Measurements from ENCODE around the gene PEAK3.
"Not testable (repeated sequence)": the region's sequence is repeated elsewhere in the genome, so short reads cannot be mapped to it uniquely, and the experiment has no call there.

PEAK3 gene

DNA sequence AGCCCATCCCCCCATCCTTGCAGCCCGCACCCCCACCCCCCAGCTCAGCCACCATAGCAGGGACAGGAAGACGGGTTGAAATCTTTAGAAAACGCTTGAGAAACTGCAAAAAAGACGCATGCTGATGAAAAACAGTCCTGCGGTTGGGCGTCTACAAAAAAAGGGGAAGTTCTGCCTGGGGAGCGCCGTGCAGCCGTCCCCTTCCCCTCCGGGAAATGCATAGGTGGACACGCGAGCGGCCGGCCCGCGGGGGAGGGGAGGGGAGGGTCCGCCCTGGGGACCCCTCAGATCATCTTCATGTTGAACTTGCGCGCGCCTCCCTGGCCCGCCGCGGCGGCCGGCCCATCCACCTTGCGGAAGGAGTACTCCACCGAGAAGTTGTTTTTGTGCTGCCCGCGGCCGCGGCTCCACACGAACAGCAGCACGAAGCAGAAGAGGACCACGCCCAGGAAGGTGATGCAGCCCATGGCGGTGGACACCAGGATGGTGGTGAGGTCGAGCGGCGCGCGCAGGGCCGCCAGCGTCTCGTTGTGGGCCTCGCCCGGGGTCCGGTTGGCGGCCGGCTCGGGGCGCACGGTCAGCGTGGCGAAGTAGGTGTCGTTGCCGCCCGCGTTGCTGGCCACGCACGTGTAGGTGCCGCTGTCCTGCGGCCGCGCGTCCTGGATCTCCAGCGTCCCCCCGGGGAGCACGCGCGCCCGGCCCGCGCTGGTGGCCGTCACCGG, 7.9 kb upstream of the PEAK3 start:
- no peak for DNase-seq (ENCODE audit: low read depth, low spot score)

DNA sequence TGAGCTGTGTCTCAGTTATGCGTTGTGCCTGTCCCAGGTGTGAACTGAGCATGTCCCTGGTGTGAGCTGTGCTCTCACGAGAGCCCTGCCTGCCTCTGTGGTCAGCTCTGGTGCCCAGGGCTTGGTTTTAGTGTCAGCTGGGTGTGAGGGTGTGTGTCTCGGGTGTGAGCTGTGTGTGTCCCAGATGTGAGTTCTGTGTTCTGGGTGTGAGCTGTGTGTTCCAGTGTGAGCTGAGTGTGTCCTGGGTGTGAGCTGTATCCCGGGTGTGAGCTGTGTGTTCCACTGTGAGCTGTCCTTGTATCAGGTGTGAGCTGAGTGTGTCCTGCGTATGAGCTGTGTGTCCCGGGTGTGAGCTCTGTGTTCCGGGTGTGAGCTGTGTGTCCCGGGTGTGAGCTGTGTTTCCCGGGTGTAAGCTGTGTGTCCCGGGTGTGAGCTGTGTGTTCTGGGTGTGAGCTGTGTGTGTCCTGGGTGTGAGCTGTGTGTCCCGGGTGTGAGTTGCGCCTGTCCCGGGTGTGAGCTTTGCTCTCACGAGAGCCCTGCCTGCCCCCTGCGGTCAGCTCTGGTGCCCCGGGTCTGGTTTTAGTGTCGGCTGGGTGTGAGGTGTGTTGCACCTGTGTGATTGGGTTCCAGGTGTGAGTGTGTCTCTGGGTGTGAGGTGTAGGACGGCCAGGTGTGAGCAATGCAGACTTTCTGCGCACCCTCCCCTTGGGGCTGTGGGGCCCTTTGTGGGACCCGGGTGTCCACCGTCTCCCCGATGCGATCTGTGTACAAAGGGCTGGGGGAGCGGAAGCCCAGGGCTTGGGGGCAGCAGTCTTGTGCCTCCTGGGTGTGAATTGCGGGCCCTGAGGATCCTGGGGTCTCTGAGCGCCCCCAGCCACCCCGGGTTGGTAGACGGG, 7.1 kb upstream of the PEAK3 start:
- no peak for DNase-seq (ENCODE audit: low read depth, low spot score)

DNA sequence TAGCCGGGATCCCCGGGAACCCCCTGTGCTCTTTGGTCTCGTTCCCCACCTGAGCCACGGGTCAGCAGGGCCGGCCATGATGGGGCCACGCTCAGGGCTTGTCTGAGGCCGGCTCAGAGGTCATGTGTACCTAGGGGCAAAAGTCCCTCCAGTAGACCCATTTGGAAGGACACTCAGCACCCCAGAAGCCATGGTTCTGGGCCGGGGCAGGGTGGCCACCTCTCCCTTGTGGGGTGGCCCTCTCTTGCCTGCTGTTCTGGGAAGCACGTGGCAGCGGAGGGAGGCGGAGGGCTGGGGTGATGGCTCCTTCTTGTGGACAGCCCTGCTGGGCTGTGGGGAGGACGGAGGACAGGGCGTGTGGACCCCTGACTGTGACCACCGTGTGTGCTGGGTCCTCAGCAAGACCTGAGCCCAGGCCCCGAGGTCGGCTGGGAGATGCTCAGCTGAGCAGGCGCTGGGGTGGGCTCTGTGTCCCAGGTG, 6.4 kb upstream of the PEAK3 start:
- no peak for DNase-seq (ENCODE audit: low read depth, low spot score)

DNA sequence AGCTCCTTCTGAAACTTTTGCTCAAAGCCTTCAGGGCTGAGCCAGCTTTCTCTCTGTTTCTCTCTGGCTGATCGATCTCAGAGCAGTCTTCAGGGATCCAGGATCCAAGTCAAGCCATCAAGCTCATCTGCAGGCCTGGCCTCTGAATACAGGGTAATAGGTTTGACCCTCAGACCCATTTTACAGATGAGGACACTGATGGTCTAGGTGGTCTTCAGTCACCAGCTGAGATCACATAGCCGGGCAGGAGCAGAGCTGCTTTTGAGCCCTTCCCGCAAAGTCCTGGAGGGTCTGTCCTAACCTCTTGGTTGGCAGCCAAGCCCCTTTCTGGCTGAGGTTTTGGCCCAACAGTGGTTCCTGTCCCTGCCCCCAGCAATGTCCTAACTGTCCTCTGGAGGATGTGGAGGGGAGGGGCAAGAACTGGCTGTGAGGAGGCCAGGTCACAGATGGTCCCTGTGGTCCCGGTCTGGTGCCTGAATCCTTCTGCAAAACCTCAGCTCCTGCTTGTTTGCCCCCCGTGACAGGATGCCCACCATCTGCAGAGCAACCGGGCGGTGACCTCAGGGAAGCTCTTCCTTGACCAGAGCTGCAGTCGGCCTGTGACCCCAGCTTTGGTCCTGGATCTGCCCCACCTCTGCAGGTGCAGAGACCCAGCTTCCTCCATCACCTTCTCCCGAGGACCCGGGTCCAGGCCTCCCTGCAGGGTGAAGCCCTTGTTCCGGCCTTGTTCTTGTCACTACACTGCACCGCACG, 5.8 kb upstream of the PEAK3 start:
- DNase-seq (ENCODE audit: low read depth, low spot score), result no peak

DNA sequence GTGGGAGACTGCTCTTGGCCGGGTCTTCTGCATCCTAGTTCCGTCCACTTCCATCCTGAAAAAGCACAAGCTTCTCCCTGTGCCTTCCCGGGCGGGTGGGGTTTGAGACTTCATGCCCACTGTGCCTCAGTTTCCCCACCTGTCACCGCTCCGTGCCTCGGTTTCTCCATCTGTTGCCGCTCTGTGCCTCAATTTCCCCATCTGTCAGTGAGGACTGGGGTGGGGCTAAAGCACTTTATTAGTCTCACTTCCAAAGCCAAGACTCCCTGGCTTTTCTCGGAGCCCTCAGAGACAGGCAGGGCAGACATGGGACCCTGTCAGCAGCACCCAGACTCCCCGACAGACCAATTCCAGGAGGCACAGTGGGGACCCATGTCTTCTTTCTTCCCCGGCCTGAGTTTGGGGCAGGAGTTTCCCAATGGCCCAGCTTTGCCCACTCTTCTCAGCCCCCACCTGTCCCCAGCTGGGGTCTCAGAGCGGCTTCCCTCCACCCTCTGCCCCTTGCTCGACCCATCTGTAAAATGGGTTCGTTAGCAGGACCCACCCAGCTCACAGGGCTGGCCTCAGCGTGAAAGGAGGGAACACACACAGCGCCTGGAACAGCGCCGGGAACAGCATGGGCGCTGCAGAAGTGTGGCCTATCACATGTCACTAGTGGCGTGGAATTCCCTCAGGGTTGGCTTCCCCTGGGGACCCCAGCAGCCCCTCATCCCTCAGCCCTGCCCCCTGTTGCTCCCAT, 4.6 kb upstream of the PEAK3 start:
- DNase-seq (ENCODE audit: low read depth, low spot score), result no peak

DNA sequence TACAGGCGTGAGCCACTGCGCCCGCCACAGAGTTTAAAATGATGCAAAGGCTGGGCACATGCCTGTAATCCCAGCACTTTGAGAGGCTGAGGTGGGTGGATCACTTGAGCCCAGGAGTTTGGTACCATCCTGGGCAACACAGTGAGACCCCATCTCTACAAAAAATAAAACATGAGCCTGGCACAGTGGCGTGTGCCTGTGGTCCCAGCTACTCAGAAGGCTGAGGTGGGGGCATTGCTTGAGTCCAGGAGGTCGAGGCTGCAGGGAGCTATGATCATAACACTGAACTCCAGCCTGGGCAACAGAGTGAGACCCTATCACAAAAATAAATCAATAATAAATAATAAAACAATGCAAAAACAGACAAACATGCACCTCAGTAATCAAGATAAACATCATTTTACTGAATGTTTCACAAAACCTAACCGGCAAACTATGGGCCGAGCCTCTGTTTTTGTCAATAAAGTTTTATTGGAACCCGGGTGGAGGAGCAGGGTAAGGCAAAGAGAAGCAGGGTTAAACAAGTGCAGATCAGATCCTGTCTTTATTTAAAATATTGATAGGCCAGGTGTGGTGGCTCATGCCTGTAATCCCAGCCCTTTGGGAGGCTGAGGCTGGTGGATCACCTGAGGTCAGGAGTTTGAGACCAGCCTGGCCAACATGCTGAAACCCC, 2.0 kb upstream of the PEAK3 start:
- DNase-seq (ENCODE audit: low read depth, low spot score), result no peak

DNA sequence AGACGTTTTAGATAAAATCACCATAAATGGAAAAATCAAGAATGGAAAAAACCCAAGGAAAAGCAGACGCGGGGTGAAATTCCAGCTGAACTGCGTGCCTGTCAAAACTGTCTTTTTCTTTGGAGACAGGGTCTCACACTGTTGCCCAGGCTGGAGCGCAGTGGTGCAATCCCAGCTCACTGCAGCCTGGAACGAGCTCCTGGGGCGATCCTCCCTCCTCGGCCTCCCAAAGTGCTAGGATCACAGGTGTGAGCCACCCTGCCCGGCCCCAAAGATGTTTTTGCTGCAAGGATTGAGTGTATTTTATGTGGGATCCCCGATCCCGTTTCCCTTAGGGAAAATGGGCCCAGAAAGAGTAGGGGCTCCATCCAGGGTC, 875 bp upstream of the PEAK3 start:
- DNase-seq (ENCODE audit: low read depth, low spot score), result no peak

DNA sequence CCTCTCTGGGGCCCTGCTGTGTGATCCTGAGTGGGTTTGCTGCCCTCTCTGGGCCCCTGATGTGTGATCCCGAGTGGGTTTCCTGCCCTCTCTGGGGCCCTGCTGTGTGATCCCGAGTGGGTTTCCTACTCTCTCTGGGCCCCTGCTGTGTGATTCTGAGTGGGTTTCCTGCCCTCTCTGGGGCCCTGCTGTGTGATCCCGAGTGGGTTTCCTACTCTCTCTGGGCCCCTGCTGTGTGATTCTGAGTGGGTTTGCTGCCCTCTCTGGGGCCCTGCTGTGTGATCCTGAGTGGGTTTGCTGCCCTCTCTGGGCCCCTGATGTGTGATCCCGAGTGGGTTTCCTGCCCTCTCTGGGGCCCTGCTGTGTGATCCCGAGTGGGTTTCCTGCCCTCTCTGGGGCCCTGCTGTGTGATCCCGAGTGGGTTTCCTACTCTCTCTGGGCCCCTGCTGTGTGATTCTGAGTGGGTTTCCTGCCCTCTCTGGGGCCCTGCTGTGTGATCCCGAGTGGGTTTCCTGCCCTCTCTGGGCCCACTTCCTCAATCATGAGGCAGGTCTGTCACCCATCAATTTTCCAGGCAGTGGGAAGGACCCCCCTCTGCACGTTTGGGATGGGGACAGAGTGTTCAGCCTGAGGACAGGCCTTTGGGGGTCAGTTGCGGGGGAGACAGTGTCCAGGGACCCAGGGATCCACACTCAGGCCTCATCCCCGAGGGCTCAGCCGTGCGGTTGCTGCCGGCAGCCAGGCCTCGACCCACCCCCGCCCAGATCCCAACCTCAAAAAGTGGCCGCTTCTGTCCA, 512 bp downstream of the PEAK3 start:
- DNase-seq (ENCODE audit: low read depth, low spot score), result not testable (repeated sequence)

DNA sequence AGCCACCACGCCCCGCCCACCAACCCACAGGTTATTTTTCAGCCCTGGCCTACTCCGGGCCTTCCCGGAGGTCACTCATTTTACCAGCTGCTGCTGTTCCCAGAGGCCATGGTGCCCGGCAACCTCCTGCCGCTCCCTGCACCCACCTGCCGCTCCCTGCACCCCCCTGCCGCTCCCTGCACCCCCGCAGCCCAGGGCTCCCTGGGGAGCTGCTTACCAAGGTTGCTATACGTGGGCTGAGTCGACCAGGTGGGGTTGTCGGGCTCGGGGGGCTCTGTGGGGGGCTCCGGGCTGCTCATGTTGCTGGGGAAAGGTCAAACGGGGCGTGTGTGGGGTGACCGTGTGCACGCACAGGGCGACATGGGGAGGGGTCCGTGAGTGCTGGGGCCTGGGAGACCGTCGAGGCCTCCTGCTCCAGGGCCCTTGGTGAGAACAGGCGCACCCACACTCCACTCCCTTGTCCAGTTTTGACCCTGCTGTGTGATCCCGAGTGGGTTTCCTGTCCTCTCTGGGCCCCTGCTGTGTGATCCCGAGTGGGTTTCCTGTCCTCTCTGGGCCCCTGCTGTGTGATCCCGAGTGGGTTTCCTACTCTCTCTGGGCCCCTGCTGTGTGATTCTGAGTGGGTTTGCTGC, 1.2 kb downstream of the PEAK3 start:
- no peak for DNase-seq (ENCODE audit: low read depth, low spot score)

DNA sequence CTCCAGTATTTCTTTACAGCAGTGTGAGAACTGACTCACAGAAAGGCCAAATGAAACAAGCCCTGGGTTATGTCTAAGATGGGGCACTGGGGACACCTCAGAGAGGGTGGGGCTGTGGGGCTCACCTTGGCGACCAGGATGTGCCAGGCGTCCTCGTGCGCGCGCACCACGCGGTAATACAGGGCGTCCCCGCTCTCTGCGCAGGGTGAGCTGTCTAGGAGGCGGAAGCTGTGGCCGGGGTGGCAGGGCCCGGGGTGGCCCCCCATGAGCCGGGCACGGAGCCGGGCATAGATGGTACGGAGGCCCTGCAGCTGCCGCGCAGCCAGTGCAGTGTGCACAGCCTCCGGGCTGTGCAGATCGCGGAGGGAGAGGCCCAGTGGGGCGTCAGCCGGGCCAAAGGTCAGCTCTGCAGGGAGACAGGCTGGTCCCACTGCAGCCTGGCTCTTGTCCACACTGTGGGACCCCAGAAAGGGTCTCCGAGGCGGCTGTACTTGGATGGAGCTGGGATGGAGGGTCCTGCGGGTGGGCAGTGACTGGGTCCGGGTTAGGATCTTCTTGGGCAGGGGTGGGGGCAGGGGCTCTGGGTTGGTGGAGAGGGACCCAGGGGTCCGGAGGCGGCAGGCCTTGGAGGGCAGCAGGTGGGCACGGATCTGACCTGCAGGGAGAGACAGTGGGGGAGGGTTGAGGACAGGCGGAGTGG, 3.4 kb downstream of the PEAK3 start:
- DNase-seq (ENCODE audit: low read depth, low spot score), result no peak

DNA sequence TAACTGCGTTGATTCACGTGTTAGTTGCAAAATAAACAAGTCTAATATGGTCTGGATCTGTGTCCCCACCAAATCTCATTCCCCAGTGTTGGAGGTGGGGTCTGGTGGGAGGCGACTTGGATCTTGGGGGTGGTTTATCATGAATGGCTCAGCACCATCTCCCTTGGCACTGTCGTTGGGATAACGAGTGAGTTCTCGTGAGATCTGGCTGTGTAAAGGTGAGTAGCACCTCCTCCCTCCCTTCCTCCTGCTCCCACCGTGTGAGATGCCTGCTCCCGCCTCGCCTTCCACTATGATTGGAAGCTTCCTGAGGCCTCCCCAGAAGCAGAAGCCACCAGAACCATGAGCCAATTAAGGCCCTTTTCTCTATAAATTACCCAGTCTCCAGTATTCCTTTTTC, 4.8 kb downstream of the PEAK3 start:
- no peak for DNase-seq (ENCODE audit: low read depth, low spot score)

DNA sequence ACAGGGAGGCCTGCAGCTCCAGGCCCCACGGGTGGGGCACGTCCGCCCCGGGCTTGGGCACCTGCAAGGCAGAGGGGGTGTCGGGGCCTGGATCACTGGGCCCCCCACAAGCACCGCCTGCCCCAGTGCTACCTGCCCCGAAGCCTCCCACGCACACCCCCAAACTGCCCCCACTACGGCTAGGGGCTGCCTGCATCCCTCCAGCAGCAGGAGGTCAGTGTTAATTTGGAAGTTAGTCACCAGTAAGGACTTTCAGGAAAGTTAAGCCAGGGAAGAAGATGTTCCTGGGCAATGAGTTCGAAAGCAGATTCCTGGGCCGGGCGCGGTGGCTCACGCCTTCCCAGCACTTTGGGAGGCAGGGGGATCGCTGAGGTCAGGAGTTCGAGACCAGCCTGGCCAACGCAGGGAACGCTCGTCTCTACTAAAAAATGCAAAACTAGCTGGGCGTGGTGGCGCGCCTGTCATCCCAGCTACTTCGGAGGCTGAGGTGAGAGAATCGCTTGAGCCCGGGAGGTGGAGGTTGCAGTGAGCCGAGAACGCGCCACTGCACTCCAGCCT, 5.5 kb downstream of the PEAK3 start:
- DNase-seq (ENCODE audit: low read depth, low spot score), result no peak

DNA sequence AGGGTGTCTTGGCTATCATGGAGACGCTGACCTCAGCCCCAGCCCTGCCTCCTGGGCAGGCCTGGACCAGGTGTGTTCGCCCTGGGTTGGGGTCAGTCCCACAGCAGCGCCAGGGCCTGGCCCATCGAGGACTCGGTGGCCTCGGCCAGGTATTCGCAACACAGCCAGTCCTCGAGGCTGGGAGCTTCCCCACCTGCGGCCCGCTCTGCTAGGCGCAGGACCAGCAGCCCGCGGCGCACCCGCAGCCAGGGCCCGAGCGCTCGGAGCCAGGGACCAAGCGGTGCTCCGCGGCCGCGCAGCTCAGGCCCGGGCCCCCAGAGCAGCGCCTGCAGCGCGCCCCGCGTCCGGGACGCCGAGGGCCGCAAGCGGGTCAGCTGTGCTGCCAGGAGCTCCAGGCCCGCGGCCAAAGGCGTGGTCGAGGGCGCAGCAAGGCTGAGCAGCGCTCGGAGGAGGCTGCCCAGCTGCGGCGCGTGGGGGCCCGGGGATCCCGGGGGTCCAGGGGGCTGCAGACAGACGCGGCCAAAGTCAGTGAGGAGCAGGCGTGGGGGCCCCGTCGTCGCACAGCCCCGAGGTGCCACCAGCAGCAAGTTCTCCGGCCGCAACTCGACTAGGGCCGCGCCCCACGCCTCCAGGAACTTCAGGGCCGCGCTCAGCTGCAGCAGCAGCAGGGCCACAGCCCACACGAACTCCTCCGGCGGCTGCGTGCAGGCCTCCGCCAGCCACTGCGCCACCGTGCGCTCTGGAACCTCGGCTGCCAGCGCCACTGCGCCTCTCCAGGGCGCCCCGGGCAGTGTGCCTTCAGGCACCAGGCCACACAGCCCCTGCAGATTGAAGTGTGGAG, 6.2 kb downstream of the PEAK3 start:
- DNase-seq (ENCODE audit: low read depth, low spot score), result no peak

DNA sequence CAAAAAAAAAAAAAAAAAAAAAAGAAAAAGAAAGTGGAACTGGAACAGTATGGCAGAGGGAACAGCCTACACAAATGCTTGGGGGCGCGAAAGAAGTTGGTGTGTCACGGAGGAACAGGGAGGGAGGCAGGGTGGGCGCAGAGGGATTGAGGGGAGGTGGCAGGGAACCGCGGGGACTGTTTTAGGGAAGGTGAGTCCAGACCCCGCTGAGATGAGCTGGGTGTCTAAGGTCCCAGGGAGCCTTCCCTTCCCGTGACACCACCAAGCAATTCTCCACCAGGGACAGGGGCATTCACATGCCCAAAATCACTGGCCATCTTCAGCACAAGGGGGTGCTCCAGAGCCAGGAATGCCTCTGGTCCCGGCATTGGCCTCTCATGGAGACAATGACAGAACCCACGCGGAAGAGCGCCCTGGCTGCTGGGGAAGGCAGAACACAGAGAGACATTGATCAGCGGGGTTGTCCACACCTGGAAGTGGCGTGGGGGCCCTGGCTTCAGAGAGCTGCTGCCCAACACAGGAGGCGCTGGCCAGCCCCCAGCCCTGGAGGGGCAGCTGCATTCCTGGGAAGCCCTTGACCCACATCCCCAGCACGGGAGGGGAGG, 6.9 kb downstream of the PEAK3 start:
- no peak for DNase-seq (ENCODE audit: low read depth, low spot score)

DNA sequence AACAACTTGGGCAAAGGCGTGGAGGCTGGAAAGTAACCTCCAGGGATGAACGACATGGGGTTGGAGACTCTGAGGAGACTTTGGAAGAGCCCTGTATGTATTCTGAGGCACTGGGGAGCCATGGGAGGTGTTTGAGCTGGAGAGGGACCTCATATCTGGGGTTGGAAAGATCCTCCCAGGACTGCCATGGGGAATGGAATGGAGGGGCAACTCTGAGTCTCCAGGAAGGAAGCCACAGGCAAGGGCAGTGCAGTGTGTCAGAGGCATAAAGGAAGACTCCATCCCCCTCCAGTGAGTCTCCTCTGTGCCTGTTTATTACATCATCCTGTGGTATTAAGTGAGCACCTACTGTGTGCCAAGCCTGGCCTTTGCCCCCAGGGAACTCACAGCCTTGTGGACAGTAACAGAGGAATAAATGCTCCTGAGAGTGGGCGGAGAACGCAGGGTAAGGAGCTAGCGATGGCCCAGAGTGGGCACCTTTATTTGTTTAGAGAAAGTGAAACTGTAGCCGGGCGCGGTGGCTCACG, 7.7 kb downstream of the PEAK3 start:
- no peak for DNase-seq (ENCODE audit: low read depth, low spot score)

DNA sequence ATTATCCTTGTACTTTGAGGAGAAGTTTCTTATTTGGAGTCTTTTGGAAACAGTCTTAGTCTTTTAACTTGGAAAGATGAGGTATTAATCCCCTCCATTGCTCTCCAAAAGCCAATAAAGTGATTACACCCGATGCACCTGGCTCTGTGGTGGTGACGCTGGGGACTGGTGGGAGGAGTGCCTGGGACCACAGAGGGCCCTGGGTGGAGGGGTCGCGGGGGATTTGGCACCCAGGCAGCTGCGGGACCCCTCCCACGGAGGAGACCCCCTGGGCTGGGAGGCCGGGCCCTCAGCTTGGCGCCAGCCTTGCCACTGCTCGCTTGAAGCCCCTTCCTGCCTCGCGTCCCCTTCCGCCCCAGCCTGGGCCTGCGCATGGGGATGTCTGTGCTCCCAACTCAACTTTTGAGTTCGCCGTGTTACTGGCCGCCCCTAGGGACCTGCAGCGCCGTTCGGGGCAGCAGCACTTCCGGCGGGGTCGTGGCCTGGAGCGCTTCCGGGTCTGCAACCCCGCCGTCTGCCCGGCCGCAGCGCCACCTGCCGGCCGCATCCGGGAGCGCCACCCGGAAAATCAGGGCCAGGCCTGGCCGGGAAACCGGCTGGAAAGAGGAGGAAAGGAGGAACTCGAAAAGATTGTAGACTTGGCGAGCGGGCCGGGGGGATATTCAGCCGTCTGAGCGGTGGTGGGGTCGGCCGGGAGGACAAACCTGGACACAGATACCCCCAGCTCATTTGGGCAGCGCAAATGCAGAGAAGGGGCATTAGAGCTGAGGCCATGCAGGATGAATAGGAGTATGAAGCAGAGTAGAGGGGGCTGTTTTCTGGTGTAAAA, 8.4 kb downstream of the PEAK3 start:
- no peak for DNase-seq (ENCODE audit: low read depth, low spot score)
